Inferior parietal cortex (tissue), 1 donor: ENCODE data around the gene FSHR.

Experiments
- DNase-seq: peaks from one replicate; pipeline ENCODE4 v3.0.0-alpha.2; 2016; ENCODE audit errors: extremely low spot score

FSHR gene, protein sequence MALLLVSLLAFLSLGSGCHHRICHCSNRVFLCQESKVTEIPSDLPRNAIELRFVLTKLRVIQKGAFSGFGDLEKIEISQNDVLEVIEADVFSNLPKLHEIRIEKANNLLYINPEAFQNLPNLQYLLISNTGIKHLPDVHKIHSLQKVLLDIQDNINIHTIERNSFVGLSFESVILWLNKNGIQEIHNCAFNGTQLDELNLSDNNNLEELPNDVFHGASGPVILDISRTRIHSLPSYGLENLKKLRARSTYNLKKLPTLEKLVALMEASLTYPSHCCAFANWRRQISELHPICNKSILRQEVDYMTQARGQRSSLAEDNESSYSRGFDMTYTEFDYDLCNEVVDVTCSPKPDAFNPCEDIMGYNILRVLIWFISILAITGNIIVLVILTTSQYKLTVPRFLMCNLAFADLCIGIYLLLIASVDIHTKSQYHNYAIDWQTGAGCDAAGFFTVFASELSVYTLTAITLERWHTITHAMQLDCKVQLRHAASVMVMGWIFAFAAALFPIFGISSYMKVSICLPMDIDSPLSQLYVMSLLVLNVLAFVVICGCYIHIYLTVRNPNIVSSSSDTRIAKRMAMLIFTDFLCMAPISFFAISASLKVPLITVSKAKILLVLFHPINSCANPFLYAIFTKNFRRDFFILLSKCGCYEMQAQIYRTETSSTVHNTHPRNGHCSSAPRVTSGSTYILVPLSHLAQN

DNA sequence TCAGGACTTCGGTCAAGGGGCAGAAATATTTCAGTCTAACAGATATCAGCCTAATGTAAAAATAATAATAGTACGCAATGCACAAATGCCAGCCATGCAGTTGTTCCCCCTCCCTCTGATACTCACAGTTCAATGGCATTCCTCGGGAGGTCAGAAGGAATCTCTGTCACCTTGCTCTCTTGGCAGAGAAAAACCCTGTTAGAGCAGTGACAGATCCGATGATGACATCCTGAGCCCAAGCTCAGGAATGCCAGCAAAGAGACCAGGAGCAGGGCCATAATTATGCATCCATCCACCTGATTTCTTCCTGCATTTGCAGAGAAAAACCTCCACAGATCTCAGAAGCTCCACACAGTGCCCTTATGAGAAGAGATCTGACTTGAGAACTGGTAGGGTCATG lies at the start of gene FSHR:
FSHR (minus strand) TSS at position 376 of the 400 bp plus-strand sequence; CDS start at position 278, 98 bp downstream.
- DNase-seq: no peak

DNA sequence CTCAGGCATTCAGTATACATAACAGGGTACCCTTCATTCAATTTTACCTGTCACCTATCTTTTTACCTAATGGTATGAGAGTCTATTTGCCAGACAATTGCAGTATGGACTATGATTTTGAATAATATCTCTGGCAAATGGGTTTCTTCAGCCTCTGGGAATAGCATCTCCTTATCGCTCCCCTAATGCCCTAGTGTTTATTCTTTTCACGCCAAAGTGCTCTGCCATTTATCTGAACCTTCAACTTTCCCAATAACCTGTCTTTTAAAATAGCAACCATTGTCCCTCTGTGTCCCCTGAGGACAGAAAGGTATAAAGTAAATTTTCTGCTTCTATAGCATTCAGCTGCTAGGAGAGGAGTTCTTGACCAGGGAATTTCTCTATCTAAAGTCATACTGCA lies 45.0 kb upstream of the FSHR start:
- no peak for DNase-seq

DNA sequence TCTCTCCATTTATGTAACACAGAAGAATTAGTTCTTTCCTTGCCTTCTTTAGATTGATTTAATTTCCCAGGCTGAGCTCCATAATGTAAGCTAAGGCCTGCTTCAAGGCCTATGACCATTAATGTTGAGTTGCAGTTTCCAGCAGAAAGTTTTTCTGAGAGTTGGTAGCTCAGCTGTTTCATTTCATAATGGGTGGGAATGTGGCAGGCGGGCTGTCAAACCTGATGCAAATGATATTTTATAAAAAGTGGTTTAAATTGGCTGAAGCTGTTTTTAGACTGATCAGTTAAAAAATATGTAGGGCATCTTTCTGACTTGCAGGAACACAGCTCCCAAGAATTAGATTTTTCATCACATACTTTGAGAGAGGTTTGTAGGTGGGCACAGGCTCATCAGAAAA lies 40.4 kb upstream of the FSHR start:
- no peak for DNase-seq

DNA sequence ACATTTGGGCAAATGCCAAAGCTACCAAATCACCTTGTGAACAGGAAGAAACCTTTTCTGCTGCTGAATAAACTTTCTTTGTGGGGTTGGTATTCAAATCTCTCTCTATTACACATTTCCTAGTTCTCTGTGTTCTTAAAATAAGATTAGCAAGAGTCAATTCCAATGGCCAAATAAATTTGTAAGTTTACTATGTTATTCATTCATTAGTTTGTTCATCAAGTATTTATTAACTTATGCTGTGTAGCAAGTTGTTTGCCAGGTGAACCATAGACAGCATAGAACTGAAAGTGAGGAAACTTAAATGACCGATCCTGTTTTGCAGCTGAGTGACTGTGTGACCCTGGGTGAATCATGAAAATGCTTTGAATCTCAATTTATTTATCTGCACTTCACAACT lies 37.7 kb upstream of the FSHR start:
- no peak for DNase-seq

DNA sequence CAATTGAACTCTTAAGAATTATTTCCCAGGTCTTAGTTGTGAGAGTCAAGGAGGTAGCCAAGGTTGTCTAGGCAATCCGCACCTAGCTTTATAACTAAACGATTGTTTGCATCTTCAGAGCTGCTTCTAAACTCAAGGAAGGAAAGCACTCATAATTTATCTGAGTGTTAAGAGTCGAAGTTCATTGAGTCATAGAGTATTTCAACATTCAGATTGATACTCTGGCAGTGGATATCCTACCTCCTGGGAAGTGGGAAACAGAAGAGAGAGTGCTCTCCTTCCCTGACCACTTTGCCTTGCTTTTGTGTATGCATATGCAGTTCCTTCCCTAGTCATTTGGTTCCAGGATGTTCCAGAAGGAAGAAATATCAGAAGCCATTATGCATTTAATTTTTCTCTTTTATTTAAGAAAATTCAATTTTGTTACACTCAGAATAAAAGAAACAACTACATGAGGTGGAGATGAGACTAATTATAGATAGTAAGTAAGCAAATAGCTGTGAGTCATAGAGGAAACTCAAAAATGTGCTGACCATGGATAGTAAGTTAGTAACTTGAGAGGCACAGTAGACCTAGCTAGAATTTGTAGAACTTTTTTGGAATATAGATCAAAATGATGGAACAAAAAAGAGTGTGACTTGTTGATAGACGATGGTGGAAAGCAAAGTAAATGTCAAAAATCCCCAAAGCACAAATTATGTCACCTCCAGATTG lies 35.4 kb upstream of the FSHR start:
- no peak for DNase-seq

DNA sequence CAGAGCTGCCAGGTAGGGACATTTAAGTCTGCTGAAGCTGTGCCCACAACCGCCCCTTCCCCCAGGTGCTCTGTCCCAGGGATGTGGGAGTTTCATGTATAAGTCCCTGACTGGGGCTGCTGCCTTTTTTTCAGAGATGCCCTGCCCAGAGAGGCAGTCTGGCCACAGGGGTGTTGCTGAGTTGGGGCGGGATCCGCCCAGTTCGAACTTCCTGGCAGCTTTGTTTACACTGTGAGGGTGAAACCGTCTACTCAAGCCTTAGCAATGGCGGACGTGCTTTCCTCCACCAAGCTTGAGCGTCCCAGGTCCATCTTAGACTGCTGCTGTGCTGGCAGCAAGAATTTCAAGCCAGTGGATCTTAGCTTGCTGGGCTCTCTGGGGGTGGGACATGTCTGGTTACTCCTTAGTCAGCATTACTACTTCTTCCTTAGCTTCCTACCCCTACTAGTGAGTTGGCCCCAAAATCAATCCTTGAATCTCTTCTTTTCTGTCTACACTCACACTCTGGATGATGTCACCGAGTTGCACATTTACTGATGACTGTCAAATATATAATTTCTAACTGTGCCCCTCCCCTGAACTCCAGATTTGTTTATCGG lies 31.8 kb upstream of the FSHR start:
- no peak for DNase-seq

DNA sequence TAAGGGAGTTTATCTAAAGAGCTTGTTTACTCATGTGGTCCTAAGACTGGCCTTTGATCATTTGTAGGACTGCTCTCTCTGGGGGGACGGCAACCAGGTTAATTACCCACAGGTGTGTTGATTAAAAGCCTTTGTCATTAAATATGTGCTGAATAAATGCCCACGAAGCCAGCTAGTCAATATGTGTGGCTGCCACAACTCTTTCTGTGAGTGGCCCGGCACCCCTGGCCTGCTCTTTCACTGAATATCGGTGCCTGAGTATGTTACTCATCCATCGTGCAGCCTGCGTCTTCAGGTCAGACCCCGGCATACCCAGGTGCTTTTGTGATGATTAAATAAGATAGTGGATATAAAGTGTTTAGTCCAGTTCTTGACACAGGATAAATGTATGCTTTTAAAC lies 24.3 kb upstream of the FSHR start:
- no peak for DNase-seq

DNA sequence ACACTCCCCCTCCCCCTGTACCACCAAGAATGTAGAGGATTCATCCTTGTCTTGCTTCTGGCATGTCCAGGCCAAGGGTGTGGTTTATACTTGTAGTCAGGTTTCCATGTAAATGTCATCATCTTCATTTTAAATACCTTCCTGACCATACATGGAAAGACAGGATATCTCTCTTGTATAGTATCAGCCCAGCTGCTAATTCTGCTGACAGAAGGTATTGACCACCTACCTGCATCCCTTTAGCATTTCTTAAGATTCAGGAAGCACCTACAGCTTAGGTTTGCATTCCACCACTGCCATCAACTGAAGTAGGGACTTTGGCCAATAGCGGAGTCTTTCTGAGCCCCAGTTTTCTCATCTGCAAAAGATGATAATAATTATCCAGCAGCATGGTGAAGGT lies 22.9 kb upstream of the FSHR start:
- no peak for DNase-seq

DNA sequence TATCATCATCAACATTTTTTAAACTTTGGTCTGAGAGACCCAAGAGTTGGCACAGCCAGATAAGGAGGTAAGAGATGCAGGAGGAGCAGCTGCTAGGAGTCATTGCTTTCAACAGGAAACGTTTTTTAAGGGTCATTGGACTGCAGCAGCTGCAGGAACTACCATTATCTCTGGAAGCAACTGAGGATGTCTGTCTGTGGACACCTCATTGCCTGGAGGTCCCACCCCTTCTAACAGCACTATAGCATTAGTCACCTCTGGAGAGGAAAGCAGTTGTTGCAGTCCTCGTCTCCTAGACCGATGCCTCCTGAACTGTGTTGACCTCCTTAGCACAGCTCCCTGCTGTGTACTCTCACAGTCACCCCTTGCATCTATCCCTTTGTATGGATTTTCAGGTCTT lies 21.5 kb upstream of the FSHR start:
- no peak for DNase-seq

DNA sequence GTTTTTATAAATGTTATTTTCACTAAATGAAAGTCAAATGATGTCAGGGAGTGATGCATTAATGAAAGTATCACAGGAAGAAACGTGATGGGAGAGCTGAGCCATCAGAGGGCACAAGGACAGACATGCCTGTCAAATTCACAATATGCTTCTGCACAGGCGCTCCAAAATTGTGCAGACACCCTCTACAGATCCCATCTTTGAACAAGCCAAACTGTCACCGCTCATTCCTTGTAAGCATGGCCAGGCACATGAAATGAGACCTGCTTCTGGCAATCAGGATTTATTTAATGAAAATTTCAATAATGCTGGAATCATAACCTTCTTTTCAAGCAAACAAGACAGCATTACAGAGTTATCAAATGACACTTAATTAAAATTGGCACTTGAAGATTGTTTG lies 20.4 kb upstream of the FSHR start:
- DNase-seq: no peak

DNA sequence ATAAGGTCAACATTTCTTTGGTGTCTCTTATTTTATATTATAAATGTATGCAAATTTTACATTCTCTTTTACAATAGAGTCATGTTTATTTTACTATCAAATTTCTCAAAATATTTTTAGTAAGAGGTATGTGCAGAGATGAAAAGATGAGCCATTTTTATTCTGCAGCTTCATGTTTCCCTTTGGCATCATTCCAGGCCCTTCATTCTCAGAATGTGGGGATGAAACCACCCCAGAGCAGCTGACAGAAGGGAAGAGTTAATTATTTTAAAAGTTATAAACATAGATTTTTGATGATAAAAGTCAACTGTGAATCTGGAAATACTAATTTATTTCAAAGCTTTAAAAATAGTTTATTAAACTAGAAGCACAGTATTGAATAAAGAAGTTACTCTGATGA lies 12.8 kb upstream of the FSHR start:
- DNase-seq: no peak

DNA sequence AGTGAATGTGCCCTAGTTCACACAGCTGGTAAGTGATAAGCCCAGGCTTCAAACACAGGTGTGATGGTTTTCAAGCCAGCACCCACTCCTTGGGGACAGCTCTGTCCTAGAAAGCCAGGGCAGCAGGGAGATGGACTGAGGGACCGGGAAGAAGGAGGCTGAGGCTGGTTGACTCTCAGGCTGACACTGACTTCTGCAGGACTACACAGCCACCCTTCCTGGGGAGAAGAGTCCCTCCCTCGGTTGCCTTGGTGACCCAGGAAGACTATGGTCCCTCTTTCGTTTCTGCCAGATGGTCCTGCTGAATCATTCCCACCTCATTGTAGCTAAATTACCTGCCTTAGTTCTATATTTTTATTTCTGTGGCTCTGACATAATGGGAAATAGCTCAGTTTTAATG lies 11.3 kb upstream of the FSHR start:
- no peak for DNase-seq

DNA sequence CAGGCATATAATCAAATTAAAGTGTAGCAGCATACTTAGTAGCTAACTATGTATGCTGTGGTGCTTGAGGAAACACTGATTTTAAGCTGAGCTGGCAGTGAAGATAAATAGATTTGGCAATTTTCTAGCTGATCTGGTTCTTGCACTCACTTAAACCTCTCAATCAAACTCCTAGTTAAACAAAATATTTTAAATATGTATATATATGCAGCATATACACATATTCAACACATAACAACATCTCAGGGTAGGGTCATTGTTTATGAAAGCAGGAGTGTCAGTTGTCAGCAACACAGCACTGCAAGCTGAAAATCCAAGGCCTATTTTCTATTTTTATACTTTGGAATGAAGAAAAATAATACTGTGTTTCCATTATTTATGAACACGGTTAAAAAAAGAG lies 10.4 kb upstream of the FSHR start:
- DNase-seq: no peak

DNA sequence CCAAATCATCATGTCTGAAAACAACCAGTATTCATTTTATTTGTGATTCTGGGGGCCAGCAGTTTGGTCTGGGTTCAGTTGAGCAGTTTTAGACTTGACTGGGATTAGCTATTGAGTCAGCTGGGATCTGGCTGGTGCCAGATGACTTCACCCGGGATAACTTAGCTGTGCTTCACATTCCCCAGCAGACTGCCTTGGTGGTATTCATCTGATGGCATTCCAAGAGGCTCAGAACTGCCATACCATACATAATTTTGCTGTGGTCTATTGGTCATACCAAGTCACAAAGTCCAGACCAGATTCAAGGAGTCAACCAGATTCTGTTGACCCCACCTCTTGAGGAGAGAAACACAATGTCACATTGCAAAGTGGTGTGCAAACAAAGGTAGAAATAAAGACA lies 7.8 kb upstream of the FSHR start:
- DNase-seq: no peak

DNA sequence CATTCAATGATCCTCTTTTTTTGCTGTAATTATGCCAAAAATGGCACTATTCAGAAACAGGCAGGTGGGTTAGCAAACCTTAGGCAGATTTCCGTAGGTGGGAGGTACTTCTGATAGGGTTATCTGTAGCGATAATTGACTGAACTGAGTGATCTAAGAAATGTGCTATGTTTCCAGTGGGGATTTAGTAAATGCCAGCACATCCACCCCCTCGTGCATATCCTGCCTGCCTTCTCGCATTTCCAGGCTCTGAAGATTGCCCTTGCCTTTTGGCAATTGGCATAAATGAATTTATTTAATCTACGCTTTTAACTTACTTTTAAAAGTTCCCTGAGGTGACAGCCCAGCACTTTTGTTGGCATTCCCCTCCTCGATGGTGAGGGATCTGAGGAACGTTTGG lies 576 bp upstream of the FSHR start:
- no peak for DNase-seq

DNA sequence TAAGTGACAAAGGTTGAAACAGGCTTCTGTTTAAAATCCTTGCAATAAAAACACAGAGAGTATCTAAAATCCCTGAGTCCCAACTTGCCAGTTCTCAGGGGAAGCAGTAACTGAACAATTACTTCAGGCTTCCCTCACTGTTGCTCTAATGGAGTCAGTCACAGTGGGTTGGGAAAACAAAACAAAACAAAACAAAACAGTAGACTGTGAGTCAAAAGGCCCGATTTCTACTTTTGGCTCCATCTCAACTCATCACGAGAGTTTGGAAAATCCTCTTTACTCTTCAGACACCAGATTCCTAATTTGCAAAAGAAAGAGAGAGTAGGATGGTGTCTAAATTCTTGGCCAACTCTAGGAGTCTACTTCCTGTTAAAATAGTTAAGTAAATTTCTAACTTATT lies 1.1 kb downstream of the FSHR start:
- DNase-seq: no peak

DNA sequence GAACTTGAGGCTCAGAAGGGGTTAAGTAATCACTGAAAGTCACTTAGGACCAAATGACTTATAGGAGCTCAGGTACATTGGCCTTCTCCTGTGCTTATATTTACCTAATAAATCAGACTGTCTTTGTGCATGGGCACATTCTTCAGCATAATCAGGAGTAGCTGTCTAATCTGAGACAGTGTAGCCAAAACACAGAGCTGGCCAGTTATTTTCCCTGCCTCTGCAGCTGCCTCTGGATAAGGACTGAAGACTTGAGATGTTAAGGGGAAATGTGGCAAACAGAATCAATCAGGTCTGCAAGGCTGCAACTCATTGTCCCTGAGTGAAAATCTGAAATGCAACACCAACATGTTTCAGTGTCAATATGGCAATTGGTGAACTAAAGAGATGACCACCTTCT lies 1.5 kb downstream of the FSHR start:
- no peak for DNase-seq

DNA sequence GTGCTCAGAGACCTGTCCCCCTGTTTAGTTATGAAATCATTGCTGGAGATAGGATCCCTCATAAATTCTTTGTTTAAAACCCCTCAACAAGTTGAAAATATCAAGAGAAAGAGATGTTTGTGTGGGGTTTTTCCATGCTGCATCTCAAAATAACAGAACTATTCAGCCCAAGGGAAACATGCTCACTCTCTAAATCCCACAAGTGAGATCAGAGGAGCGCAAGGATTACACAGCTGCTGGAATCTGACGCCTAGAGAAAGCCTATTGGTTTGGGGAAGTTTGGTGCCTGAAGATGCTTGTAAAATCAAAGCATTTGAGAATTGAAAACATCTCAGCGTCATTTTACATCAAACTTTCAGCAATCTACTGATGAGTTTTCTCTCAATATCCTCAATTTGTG lies 7.9 kb downstream of the FSHR start:
- DNase-seq: no peak

DNA sequence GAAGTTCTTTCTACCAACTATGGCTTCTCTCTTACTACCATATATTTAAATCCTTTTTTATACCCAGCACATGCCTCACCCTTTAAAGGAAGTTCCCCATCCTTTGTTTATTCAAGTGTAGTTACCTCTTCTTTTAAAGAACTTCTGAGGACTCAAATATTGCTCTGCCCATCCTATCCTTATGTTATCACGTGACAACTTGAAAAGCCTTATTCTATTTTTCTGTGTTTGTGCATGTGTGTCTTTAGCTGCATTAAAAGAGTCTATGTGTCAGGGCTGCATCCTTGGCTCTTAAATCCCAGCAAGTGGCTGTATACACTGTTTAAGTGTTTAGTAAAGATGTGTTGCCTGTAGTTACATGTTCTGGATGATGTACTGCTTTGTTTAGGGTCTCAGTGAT lies 22.5 kb downstream of the FSHR start:
- DNase-seq: no peak

DNA sequence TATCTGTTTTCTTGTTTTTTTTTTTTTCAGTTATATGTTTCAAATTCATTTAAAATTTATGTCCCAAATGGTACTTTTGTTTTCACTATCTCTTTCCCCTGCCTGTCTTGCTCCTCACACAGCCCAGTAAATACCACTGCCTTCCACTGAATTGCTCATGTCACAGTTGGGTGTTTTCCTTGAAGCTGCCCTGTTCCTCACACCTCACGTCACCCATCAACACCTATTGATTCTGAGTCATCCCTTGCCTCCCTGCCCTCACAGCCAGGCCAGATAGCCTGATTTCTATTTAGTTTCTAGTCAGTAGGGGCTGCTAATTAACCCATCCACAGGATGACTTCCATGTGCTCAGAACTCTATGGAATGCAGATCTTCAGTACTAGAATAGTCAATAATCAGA lies 25.3 kb downstream of the FSHR start:
- DNase-seq: no peak

DNA sequence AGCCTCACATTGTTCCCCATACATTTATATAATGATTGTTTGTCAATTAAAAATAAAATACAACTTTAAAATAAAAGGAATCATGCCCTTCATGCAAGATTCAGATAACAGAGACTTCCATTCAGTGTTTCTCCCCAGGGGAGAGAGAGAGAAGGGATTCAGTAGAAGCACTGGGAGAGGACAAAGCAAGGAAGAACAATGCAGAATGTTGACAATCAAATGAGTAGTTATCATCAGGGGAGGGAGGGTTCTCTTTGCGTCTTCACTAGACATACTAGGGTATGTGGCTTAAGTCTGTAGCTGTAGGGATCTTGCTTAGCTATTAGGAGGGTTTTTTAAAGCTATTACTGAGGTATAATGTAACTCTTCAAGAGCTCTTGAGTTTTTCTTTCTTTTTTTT lies 30.7 kb downstream of the FSHR start:
- no peak for DNase-seq

DNA sequence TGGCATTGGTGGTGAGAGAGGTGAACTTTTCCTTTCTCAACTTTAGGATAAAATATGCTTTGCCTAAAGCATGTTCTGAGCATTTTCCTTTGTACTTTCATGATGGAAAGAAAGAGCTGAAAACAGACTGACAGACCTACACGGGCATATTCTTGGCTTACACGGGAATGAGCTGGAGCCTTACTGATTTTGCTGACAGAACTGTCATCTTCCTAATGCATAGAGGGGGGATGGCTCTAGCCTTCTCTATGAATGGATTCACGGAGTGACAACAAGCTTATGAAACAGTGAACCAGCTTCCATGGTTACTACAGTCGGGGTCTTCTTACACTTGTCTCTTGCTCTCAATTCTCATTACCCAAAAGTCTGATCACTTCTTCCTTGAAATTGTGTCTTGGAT lies 32.2 kb downstream of the FSHR start:
- no peak for DNase-seq

DNA sequence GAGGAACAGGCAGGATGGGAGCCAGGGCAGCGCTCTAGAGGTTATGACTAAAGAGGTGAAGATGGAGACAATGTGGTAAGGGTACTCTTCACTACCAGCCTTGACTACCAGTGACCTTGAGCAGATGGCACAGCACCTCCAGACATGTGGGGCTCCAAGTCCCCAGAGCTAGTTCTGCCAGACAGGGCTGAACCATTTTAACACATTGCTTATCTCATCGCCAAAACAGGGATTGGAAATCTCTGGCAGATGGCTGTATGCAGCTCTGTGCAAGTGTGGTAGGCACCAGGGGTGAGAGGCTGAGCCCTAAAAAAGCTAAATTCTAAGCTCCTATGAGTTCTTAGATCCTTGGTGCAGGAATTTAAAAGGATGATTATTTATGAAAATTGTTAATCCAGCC lies 41.3 kb downstream of the FSHR start:
- DNase-seq: no peak
